ENCODE results near the gene HESX1.

HESX1 gene

GRCh38 chr3:57160765-57161538 is 38.8 kb downstream of the HESX1 start:
- TF ChIP-seq ZNF274 (IDR thresholded peaks at IDR 0.05; ENCODE audit: low read depth, low read length): no peak
- no peak overlapping the region for H3K4me3 ChIP-seq (ENCODE audit: low read length)

- H3K4me3 ChIP-seq (ENCODE audit: low read length): no peak overlapping the region
Observed at GRCh38 chr3:57160076-57160764, 39.6 kb downstream of the HESX1 start.

GRCh38 chr3:57158813-57159738 is 40.7 kb downstream of the HESX1 start:
- no peak for TF ChIP-seq ZNF274 (IDR thresholded peaks at IDR 0.05; ENCODE audit: low read depth, low read length)
- H3K4me3 ChIP-seq (ENCODE audit: low read length): no peak overlapping the region

More at GRCh38 chr3:57160076-57160764, 39.6 kb downstream of the HESX1 start:
- no peak for TF ChIP-seq ZNF274 (IDR thresholded peaks at IDR 0.05; ENCODE audit: low read depth, low read length)

- H3K4me3 ChIP-seq (ENCODE audit: low read length): no peak overlapping the region
- no peak for TF ChIP-seq ZNF274 (IDR thresholded peaks at IDR 0.05; ENCODE audit: low read depth, low read length)
Observed at GRCh38 chr3:57158325-57158724, 41.5 kb downstream of the HESX1 start.

- TF ChIP-seq ZNF274 (IDR thresholded peaks at IDR 0.05; ENCODE audit: low read depth, low read length): no peak
- no peak overlapping the region for H3K4me3 ChIP-seq (ENCODE audit: low read length)
Observed at GRCh38 chr3:57157545-57157944, 42.2 kb downstream of the HESX1 start.

GRCh38 chr3:57155310-57155643 is 44.5 kb downstream of the HESX1 start:
- no peak for TF ChIP-seq ZNF274 (IDR thresholded peaks at IDR 0.05; ENCODE audit: low read depth, low read length)
- H3K4me3 ChIP-seq (ENCODE audit: low read length): no peak overlapping the region

- no peak overlapping the region for H3K4me3 ChIP-seq (ENCODE audit: low read length)
- no peak for TF ChIP-seq ZNF274 (IDR thresholded peaks at IDR 0.05; ENCODE audit: low read depth, low read length)
Observed at GRCh38 chr3:57154470-57155309, 45.1 kb downstream of the HESX1 start.

- H3K4me3 ChIP-seq (ENCODE audit: low read length): no peak overlapping the region
- TF ChIP-seq ZNF274 (IDR thresholded peaks at IDR 0.05; ENCODE audit: low read depth, low read length): no peak
Observed at GRCh38 chr3:57152151-57153143, 47.3 kb downstream of the HESX1 start.

GRCh38 chr3:57151749-57152148 is 48.0 kb downstream of the HESX1 start:
- TF ChIP-seq ZNF274 (IDR thresholded peaks at IDR 0.05; ENCODE audit: low read depth, low read length): no peak
- no peak overlapping the region for H3K4me3 ChIP-seq (ENCODE audit: low read length)

- no peak for TF ChIP-seq ZNF274 (IDR thresholded peaks at IDR 0.05; ENCODE audit: low read depth, low read length)
- no peak overlapping the region for H3K4me3 ChIP-seq (ENCODE audit: low read length)
Observed at GRCh38 chr3:57151021-57151449, 48.7 kb downstream of the HESX1 start.

- TF ChIP-seq ZNF274 (IDR thresholded peaks at IDR 0.05; ENCODE audit: low read depth, low read length): no peak
- H3K4me3 ChIP-seq (ENCODE audit: low read length): no peak overlapping the region
Observed at GRCh38 chr3:57150113-57150581, 49.6 kb downstream of the HESX1 start.
